HG03460 (cell line): ENCODE measurements around the gene DDX10.
"Not testable (repeated sequence)": the region's sequence is repeated elsewhere in the genome, so short reads cannot be mapped to it uniquely, and the experiment has no call there.

Source experiments
- ATAC-seq: cut with Tn5 transposase; IDR thresholded peaks from one replicate; pipeline ENCODE4 v1.9.1; 2021; ENCODE audit not compliant: unreplicated experiment

DDX10 gene

DNA sequence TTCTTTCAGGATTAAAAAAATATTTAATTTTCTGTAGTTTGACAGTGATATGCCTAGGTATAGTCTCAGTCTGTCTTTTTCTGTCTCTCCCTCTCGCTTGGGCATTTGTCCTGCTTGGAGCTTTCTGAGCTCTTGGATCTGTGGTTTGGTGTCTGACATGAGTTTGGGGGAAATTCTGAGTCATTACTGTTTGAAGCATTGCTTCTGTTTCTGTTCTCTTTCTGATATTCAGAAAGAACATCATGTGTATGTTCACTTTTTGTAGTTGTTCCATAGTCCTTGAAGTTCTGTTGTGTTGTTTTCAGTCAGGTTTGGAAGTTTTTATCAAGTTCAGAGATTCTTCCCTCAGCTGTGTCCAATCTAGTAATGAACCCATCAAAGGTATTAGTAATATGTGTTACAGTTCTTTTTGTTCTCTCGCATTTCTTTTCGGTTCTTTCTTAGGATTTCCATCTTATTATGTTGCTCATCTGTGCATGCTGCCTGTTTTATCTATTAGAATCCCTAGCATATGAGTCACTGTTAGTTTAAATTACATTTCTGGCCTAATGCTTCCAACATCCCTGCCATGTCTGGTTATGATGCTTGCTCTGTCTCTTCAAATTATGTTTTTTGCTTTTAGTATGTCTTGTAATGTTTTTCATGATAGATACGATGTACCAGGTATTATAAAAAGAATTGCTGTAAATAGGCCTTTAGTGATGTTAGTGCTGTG is 48.4 kb downstream of the DDX10 start:
- ATAC-seq: no peak

DNA sequence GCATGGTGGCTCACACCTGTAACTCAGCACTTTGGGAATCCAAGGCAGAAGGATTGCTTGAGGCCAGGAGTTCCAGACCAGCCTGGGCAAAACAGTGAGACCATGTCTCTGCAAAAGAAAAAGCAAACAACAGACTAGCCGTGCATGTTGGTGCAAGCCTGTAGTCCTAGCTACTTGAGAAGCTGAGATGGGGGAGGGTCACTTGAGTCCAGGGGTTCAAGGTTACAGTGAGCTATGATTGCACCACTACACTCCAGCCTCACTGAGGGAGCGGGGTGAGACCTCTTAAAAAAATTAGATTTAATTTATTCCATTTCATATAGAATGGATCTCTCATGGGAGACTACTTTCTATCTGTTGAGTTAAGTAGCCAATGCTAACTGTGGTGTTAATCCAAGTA is 50.4 kb downstream of the DDX10 start:
- ATAC-seq: no peak

DNA sequence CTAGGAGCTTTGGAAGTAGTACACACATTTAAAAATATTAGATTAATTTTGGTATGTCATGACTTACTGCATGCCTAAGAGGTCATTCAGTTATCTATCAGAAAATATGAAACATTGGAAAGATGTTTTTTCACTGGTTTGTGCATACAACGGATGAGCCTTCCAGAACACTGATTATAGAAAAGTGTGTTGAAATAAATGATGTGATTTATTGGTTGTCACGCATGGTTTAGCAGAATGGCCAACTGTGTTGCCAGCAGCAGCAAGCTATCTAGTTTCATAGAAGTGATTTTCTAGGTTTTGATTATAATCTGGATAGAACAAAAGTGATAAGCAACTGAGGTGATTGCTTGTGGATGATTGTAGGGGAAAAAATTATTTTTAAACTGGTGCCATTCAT is 53.6 kb downstream of the DDX10 start:
- no peak for ATAC-seq

DNA sequence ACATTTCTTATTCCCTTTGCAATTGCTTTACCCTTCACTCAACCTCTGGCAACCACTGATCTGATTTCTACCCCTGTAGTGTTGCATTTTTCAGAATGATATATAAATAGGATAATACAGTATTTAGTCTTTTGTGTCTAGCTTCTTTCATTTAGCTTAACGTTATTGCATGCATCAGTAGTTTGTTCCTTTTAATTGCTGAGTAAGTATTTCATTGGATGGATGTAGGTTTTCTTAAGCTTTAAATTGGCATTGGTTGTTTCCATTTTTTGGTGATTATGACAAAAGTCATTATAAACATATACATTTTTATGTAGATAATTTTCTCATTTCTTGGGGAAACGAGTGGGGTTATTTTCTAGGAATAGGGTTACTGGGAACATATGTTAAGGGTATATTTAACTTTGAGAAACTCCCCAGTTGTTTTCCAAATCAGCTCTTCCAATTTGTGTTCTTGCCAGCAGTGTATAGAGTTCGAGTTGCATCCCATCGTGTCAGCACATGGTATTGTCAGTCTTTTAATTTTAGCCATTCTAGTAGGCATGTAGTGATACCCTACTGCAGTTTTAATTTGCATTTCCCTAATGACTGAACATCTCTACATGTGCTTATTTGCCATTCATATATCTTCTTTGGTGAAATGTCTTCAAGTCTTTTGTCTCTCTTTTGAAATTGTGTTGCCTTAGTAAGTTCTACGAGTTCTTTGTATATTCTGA is 60.3 kb downstream of the DDX10 start:
- no peak for ATAC-seq

DNA sequence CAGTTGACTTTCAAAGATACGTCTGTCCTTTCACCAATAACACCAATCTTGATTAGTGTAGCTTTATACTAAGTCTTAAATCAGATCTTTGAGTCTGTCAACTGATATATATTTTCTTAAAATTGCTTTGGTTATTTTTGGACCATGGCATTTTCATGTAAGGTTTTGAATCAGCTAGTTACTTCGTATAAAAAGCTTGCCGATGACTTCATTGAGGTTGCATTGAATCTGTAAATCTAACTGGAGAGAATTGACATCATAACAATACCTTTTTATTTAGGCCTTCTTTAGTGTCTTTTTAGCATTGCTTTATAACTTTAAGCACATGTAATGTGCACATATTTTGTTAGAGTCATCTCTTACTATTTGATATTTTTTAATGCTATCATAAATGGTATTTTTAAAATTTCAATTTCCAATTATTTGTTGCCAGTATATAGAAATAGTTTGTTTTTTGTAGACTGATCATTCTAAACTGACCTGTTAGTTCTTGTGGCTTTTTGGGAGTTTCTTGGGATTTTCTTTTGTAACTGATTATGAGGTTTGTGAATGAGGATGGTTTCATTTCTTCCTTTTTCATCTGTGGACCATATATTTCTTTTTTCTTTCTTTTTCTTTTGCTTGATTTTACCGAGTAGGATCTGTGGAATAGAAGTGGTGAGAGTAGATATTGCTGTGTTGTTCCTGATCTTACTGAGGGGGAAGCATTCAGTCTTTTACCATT is 61.4 kb downstream of the DDX10 start:
- no peak for ATAC-seq

DNA sequence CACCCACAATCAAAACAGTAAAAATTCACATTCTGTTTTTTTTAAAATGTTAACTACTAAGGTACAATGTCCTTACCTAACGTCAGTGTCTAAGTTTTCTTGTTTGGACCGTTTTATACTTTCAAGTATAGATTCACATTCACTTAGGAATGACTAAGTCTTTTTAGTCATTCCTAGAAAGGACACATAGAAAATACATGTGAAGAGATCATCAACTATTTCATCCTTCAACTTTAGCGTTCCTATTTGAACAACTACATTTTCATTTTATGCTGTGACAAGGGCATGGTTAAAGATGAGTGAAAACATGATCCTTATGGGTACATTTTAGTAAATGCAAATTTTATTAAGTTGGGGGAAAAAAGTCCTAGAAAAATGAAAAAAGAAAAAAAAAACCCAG is 62.8 kb downstream of the DDX10 start:
- ATAC-seq: no peak

DNA sequence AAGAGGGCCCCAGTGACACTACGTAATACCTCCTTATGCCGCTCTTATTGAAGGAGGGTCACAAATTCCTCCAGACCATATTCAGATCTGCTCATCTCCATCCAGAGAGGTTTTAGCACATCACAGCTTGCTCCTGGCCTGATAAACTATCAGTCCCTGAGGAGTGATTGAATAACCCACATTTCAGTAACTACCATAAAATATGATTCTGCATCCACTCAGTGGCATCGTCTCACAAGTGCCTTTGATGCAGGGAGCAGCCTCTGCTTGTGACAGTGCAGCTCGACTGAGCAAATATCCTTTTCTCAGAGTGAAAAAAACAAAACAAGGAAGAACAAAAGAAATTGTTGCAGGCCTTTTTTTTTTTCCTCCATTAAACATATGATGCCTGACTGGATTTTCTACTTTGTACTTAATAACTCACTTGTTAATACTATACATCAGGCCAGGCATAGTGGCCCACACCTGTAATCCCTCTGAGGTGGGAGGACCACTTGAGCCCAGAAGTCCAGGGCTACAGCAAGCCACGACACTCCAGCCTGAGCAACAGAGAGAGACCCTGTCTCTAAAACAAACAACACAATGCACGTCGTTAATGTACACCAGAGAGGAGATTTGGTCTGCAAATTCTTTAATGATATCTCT is 64.5 kb downstream of the DDX10 start:
- no peak for ATAC-seq

DNA sequence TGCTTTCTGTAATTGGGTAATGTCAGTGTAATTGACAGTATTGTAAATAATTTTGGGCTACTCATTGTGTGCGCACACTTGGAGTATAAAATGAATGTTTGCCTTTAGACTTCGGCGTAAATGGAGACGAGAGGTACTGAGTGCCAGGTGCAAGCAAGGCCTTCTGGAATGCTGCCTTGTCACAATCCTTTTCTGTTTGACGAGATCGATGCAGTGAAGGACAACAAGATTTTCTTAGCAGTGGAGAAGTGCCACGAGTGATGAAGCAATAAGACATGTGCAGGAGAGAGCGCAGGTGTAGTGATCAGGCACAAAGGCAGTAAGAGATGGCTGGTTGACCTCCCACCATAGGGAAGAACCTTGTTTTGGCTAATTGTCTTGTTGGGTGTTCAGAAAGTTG is 67.5 kb downstream of the DDX10 start:
- no peak for ATAC-seq

DNA sequence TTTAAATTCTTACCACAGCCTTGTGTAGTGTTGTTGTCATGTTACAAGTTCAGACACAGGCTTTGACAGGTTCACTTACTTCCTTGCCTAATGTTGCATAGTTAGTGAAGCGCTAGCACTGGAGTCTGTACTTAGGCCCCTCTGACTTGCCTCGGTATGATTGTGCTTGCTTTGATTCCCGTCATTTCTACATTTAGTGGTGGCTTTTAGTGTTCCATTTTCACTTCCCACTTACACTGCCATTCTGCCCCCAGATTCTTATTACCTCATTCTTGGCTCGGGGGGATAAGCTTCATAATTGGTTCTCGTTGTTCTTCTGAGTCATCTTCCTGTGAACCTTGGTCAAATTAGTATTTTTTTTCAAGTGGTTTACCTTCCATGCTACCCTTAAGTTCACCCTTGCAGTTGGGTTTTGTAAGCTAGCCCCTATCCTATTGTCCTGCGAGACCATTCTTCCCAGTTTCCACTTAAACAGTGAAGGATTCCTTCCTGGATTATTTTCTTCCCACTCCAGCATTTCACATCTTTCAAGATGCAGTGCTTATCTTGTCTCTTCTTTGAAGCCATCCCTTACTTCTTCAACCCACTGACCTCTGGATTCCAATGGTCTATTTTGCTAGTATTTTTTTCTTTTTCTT is 68.7 kb downstream of the DDX10 start:
- peak; percentile 94 for ATAC-seq

DNA sequence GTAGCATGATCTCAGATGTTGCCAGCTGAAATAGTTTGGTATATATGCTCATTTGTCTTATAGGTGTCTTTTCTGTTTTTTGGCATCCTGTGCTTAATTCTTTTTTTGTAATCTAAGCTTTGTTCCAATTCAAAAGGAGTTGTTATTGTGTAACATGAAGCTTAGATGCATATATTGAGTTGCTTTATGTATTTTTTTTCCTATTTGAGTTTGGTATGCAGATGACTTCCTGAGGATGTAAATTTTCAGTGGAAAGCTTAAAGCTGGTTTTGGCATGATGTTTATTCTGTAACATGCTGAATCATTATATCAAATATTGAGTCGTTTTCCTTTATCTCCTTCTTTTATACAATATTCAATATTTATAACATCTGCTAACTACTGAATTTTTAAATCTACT is 69.4 kb downstream of the DDX10 start:
- ATAC-seq: no peak

DNA sequence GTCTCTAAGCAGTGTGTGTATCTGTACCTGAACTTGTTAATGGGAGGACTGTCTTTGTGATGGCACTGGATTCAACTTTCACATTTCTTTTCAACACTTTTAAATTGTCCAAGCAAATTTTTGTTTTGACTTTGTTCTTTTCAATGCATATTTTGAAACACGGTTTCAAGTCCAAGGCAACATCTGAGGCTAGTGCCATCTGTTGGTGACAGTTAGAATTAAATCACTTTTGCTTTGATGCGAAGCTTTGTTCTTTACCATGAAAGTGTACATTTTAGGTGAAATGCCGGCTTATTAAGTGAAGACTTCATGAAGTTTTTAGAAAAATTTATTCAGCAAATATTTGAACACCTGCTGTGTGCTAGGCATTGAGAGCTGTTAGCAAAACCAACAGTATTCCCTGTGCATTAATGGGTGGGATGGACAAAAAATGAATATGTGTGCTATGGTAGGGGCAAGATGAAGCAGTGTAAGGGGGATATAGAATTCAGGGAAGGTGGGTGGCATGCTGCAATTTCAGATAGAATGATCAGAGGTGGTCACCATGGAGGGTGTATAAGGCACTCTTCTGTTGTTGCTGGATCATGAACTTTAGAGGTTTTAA is 70.2 kb downstream of the DDX10 start:
- no peak for ATAC-seq

DNA sequence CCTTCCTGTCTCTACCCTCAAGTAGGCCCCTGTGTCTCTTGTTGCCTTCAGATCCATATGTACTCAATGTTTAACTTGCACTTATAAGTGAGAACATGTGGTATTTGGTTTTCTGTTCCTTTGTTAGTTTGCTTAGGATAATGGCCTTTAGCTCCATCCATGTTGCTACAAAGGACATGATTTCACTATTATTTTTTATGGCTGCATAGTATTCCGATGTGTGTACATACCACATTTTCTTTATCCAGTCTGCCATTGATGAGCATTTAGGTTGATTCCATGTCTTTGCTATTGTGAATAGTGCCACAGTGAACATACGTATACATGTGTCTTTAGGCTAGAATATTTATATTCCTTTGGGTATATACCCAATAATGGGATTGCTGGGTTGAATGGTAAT is 75.3 kb downstream of the DDX10 start:
- ATAC-seq: not testable (repeated sequence)

DNA sequence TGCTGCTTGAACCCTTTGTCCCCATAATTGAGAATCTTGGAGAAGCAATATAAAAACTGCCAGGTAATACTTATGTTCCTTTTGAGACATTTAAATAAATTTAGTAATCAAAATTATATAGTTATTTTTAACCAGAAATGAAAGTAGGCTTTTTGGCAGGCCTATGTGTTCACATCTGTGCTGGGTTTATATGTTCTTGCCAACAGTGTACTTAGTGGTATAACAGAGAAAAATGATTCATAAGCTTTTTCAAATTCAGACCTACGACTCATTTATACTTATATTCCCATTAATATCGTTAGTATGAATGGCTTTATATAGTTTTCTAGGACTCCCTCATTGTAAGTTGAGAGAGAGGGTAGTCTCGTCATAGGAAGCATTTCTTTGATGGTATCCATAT is 79.0 kb downstream of the DDX10 start:
- ATAC-seq: no peak

DNA sequence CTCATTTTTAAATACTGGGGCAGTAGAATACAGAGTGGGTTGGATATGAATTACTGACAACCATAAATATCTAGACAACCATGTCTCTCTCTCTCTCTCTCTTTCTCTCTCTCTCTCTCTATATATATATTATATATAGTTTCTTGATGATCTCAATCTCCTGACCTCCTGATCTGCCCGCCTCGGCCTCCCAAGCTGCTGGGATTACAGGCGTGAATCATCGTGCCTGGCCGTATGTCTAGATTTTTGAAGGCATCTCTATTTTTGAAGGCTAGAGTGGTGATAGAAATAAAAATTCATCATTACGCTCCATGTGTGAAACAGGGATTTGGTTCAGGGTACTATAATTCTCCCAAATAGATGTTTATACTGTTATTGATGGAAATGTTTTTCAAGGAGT is 84.1 kb downstream of the DDX10 start:
- ATAC-seq: no peak

DNA sequence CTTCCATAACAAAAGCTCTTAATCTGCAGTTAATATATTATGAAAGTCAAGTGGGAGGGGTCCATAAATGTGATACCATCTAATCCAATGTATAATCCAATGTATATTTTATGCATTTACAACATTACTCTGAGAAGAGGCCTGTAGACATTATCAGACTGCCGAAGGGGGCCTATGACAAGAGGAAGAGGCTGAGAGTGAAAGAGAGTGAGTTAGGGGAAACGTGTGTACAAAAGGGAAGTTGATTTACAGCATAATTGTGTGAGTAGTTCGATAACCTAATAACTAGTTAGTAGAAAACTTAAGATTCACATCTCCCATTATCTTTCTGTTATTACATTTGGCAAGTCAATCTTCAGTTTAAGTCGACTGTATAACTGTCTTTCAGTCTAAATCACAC is 86.6 kb downstream of the DDX10 start:
- no peak for ATAC-seq

DNA sequence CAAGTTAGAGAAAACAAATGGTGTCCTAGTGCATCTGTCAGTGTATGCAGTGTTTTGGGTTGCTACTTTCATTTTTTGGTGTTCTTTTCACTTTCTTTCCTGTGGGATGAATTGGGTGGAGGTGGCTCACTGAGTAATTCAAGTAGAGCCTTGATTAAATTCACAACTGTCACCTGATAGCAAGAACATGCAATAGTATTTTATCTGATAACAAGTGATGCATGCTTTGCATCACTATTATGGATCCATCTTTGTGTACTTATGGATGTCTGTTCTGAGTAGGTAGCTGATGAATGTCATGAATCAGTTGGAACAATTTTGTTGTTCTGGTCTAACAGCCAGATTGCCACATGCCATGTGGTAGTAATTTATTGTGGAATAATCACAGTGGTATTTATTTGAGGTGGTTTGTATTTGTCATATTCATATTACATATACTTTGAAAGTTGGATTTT is 87.5 kb downstream of the DDX10 start:
- ATAC-seq: no peak

DNA sequence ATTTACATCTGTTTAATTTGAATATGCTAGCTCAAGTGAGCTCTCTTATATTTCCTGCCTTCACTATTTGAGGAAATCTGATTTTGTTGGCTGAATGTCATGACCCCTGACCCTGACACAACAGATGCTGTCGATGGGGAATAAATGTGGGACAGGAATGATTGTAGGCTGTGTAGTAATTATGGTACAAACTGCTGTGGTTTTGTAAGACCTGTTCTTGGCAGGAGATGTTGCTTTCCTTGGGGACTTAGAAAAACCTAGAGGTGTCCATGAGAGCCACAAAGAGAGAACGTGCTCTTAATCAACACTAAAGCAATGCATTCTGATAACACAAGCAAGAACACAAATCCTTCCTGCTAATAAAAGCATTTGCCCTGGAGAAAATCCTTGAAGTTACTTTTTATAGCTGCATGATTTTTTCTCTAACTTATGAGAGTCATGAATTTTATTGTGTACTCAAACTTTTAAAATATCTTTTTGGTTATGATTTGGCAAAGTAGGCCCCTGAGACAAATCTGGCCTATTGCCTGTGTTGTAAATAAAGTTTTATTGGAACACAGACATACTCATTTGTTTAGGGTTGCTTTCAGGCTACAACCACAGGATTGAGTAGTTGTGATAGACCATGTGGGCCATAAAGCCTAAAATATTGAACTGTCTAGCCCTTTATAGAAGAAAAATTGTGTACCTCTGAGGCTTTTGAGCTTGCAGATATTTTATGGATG is 90.2 kb downstream of the DDX10 start:
- ATAC-seq: no peak

DNA sequence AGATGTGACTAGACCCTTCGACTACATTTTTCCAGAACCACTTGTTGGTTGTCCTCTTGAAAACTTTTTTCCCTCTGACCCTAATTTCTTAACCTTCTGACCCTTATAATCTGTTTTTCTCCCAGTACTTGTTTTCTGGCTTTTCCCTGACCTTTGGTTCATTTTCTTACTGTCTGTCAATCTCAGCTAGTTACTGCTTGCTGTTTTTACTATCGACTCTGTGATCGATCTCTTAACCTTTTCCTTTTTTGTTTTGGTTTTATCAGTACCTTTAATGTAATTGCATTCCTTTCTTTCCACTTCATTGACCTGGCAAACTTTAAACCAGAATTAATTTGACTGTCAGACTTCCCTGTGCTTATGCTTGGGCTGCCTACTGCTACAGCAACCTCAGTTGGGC is 92.8 kb downstream of the DDX10 start:
- no peak for ATAC-seq

DNA sequence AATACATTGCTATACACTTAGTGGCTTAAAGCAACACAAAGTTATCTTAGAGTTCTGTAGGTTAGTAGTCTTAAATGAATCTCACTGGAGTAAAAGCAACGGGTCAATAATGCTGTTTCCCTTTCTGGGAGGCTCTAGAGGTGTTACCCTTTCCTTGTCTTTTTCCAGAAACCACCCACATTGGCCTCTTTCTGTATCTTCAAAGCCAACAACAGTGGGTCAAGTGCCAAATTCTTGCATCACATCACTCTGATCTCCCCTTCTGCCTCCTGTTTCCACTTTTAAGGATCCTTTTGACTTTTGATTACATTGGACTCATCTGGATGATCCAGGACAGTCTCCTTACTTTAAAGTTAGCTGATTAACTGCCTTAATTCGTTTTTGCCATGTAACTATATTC is 93.6 kb downstream of the DDX10 start:
- ATAC-seq: no peak

DNA sequence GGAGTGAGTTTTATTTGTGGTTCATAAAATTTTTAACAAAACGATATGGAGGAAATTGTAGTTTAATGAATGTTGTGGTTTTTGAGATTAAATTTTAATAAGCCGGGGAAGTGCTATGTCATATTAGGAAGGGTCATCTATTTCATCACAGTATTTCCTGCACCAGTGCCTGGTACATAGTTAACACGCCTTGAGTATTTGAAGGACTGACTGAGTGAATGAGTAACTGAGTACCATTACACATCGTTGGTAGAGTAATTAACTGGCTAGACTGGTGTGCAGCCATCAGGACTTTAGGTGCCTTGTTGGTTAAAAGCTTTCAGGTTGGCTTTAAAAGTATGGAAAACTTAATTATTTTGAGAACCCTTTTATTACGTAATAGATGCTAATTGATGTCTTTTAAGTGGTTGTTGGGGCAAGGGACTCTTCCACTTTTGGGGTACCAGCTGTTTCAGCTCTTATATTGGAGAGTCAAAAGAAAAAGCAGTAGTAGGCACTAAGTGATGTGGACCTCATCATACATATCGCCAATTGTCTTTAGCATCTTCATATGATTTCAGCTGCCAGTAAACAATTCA is 101.8 kb downstream of the DDX10 start:
- ATAC-seq: no peak
